Natural killer cell treated with Interleukin-12 subunit alpha and Interleukin-12 subunit beta and Interleukin-15 and Interleukin-18, amount 100 ng/mL, for 72 hours (primary cell): ENCODE measurements around the gene PRKG1. TPM values are rescaled to one million over a fixed set of nuclear protein-coding genes. Genes with fewer than 3 reads are reported as not detected.

Source experiments
- ATAC-seq, 2 donors: fragments of 150-1000 bp; cut with Tn5 transposase in 1 of 2; sonication (Bioruptor Pico), chemical (Tn5 transposase) in 1 of 2; 2 replicates each; pipeline ENCODE4 v1.10.0; 2021
- DNase-seq: peaks from one replicate; pipeline ENCODE4 v3.0.0; 2022; ENCODE audit warnings: low spot score
- H3K27ac Mint-ChIP-seq, 2 donors: 1 replicate in 1 of 2; 2 replicates in 1 of 2; pipeline ENCODE4 v1.8.0; 2022; ENCODE audit warnings: mixed read lengths in 2 of 2, mild to moderate bottlenecking in 1 of 2, moderate library complexity in 1 of 2
- H3K27me3 Mint-ChIP-seq, 2 donors: 1 replicate in 1 of 2; 2 replicates in 1 of 2; pipeline ENCODE4 v1.8.0; 2022; ENCODE audit warnings: mixed read lengths in 2 of 2
- H3K36me3 Mint-ChIP-seq: one replicate; pipeline ENCODE4 v1.8.0; 2022; ENCODE audit warnings: mixed read lengths
- H3K4me1 Mint-ChIP-seq, 2 donors: 1 replicate in 1 of 2; 2 replicates in 1 of 2; pipeline ENCODE4 v1.8.0; 2022; ENCODE audit warnings: low read depth in 2 of 2, mixed read lengths in 2 of 2, mild to moderate bottlenecking in 1 of 2
- H3K4me3 Mint-ChIP-seq: one replicate; pipeline ENCODE4 v1.8.0; 2022; ENCODE audit warnings: mixed read lengths
- H3K9me3 Mint-ChIP-seq: 2 replicates; pipeline ENCODE4 v1.8.0; 2022; ENCODE audit warnings: mixed read lengths
- total RNA-seq, 2 donors: library from RNA; stranded (reverse); gene quantifications; one replicate each; pipeline ENCODE4 v1.2.3, GENCODE V29; 2022

The PRKG1 gene
- total RNA-seq, 2 donors from 2014 or later = 0.10 TPM; not detected in 1

DNA sequence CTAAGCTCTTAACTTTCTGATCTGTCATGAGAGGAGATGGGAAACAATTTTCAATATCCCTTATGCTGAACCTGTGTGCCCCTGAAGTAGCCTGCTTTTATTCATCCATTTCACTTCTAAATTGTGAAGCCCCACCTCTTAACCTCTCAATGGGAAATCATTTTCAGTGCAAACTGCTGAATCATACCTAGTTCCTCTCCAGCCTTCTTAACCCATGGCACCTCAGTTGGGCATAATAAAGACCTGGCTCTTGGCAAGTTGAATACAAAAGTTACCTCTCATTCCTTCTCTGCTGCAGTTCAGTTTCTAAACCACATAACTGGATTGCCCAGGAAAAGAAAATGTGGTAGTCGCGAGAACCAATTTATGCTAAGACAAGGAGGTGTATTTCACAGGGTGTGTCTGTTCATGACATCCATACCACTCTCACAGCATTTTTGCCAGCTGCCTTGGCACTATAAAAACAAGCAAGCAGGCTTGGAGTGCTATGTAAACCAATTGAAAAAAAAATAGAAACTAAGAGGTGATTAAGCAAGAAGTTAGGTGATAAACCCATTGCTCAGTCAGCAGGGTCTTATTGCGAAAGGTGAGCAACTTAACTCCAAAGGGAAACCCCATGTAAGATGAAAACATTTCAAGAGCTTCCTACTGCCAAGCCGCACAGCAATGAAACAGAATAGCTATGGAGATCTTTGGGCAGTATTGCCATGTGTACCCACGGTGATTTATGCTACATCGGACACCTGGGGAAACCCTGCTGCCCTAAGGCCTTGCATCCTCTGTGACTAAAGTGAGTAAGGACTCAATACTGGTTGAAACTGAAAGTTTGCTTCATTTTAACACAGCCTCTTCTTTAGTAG is 1182.8 kb downstream of the PRKG1 start:
- no peaks in the 10 kb centered on the region for H3K36me3 Mint-ChIP-seq
- H3K27me3 Mint-ChIP-seq = no peaks in the 10 kb centered on the region
- no peak overlapping the region for H3K4me3 Mint-ChIP-seq
- H3K9me3 Mint-ChIP-seq = no peaks in the 10 kb centered on the region
- no peak for ATAC-seq
- no peak for DNase-seq
- no peak overlapping the region for H3K27ac Mint-ChIP-seq
- H3K4me1 Mint-ChIP-seq = no peaks in the 10 kb centered on the region

- Mint-ChIP-seq H3K27ac (no peak overlapping the region), H3K4me1 (no peaks in the 10 kb centered on the region), H3K27me3 (no peaks in the 10 kb centered on the region), H3K4me3 (no peak overlapping the region), H3K36me3 (no peaks in the 10 kb centered on the region), H3K9me3 (no peaks in the 10 kb centered on the region)
- ATAC-seq (no peak), DNase-seq (no peak)
These were observed 1183.4 kb downstream of the PRKG1 start for GRCh38 chr10:52257692-52258075.

GRCh38 chr10:52258799-52259425 is 1184.6 kb downstream of the PRKG1 start:
- no peaks in the 10 kb centered on the region for H3K27me3 Mint-ChIP-seq
- H3K27ac Mint-ChIP-seq = no peak overlapping the region
- ATAC-seq = no peak
- no peaks in the 10 kb centered on the region for H3K4me1 Mint-ChIP-seq
- H3K9me3 Mint-ChIP-seq = no peaks in the 10 kb centered on the region
- no peak for DNase-seq
- H3K36me3 Mint-ChIP-seq = no peaks in the 10 kb centered on the region
- no peak overlapping the region for H3K4me3 Mint-ChIP-seq

DNA sequence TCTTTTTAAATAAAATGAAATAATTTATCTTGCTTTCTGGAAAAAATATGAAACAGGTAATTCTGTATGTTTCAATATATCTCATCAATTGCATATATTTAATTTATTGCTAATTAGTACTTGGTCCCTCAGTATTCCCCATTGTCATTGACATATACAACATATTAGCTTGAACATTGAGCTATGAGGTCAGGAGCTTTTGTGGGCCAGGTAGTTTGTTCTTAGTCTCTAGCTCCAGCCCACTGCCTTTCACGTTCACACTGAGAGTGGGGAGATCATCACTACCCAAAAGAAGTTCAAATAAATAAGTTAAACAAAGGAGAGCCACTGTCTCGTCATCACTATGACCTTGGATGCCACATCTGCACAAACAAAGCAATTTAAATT is 1185.1 kb downstream of the PRKG1 start:
- H3K27ac Mint-ChIP-seq = no peak overlapping the region
- H3K27me3 Mint-ChIP-seq = no peaks in the 10 kb centered on the region
- no peaks in the 10 kb centered on the region for H3K36me3 Mint-ChIP-seq
- ATAC-seq (no peak), DNase-seq (no peak)
- no peak overlapping the region for H3K4me3 Mint-ChIP-seq
- no peaks in the 10 kb centered on the region for H3K9me3 Mint-ChIP-seq
- H3K4me1 Mint-ChIP-seq = no peaks in the 10 kb centered on the region

DNA sequence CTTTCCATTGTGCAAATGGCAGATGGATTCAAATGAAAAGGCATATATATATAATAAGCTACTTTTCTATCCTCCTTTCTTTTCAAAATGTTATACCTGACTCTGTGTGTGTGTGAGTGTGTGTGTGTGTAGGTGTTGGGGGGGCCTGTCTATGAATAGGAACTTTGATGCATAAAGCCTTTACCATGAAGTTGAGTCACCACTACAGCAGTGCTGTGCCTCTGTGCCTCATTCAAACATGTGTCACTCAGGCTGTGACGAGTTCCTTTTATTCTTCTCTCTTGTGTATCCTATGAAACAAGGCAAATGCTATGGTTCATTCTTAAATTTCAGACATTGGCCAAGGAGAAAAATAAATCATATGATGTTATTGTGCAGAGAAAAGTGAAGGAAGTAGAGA is 1187.1 kb downstream of the PRKG1 start:
- Mint-ChIP-seq H3K27me3 (no peaks in the 10 kb centered on the region), H3K9me3 (no peaks in the 10 kb centered on the region), H3K4me1 (no peaks in the 10 kb centered on the region), H3K27ac (no peak overlapping the region), H3K36me3 (no peaks in the 10 kb centered on the region), H3K4me3 (no peak overlapping the region)
- DNase-seq (no peak), ATAC-seq (no peak)

DNA sequence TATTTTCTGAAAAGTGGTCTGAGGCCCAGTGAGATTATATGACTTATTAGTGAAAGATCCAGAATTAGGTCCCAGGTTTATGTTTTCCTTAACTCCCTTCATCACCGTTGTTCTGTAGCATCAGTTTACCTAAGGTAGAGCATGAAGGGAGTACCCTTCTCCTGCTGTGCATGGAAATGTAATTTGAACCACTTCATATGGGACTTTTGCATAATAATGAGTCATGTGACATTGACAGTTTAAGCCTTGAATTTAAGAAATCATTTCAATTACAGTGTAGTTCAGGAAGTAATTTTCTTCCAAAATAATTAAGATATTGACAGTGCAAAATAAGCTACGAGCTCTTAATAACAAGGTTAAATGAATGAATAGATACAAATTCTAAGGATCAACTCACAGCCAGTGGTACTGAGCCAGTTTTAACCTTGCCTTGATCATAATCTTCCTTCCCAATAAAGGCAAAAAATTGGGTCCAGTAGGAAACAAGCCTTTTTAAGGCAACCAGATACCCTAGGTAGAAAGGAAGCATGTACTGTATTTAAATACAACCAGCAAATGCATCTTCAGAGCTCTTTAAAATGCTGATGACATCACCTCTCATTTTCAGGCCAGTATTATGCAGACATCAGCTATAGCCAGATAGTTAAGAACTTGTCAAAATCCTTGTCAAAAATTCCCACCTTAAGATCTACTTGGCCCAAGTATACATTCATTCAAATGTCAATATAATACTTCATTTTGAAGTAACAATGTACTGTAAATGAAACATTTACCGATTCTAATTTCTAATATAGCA is 1191.0 kb downstream of the PRKG1 start:
- no peak overlapping the region for H3K27ac Mint-ChIP-seq
- H3K9me3 Mint-ChIP-seq = no peaks in the 10 kb centered on the region
- H3K4me3 Mint-ChIP-seq = no peak overlapping the region
- no peaks in the 10 kb centered on the region for H3K27me3 Mint-ChIP-seq
- no peak for DNase-seq
- ATAC-seq = no peak
- H3K36me3 Mint-ChIP-seq = no peaks in the 10 kb centered on the region
- no peaks in the 10 kb centered on the region for H3K4me1 Mint-ChIP-seq

DNA sequence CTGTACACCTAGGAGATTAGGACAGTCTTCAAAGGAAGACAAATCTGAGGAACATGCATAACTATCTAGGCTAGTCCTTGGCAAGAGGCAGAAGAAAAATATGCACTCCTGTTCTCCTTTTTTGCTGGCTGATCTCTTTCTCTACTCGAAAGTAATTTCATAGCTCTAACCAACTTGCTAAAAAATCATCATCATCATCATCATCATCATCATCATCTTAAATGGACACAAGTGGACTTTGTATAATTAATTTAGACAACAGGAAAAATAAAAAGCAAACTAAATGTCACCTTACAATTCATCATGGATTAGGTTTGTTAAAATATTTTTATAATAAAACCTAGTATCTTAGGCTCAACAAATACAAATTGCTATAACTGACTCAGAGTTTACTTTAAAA is 1192.6 kb downstream of the PRKG1 start:
- H3K36me3 Mint-ChIP-seq = no peaks in the 10 kb centered on the region
- H3K4me3 Mint-ChIP-seq = no peak overlapping the region
- no peaks in the 10 kb centered on the region for H3K9me3 Mint-ChIP-seq
- H3K4me1 Mint-ChIP-seq = no peaks in the 10 kb centered on the region
- no peaks in the 10 kb centered on the region for H3K27me3 Mint-ChIP-seq
- ATAC-seq (no peak), DNase-seq (no peak)
- no peak overlapping the region for H3K27ac Mint-ChIP-seq

- Mint-ChIP-seq H3K27me3 (no peaks in the 10 kb centered on the region), H3K4me1 (no peaks in the 10 kb centered on the region), H3K27ac (no peak overlapping the region), H3K4me3 (no peak overlapping the region), H3K36me3 (no peaks in the 10 kb centered on the region), H3K9me3 (no peaks in the 10 kb centered on the region)
- DNase-seq = no peak
- ATAC-seq = no peak
These were observed 1194.5 kb downstream of the PRKG1 start for GRCh38 chr10:52268790-52269189.

GRCh38 chr10:52269233-52269632 is 1194.9 kb downstream of the PRKG1 start:
- Mint-ChIP-seq H3K4me3 (no peak overlapping the region), H3K9me3 (no peaks in the 10 kb centered on the region), H3K36me3 (no peaks in the 10 kb centered on the region), H3K27me3 (no peaks in the 10 kb centered on the region), H3K4me1 (no peaks in the 10 kb centered on the region), H3K27ac (no peak overlapping the region)
- ATAC-seq = no peak
- DNase-seq = no peak

DNA sequence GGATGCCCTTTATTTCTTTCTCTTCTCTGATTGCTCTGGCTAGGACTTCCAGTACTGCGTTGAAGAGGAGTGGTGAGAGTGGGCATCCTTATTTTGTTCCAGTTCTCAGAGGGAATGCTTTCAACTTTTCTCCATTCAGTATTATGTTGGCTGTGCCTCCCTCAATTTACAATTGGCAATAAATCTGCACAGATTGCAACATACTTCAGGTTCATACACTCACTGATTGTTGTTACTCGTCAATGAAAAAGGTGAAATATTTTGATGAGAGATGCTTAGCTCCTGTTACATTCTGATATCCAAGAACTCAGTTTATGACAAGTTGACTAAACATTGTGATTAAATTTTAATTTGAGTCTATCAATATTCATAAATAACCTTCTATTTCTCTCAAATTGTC is 1201.9 kb downstream of the PRKG1 start:
- ATAC-seq = no peak
- no peak overlapping the region for H3K4me3 Mint-ChIP-seq
- no peaks in the 10 kb centered on the region for H3K36me3 Mint-ChIP-seq
- H3K4me1 Mint-ChIP-seq = no peaks in the 10 kb centered on the region
- no peak for DNase-seq
- H3K27ac Mint-ChIP-seq = no peak overlapping the region
- H3K9me3 Mint-ChIP-seq = peaks cover 11% of the 10 kb centered on the region
- H3K27me3 Mint-ChIP-seq = no peaks in the 10 kb centered on the region

- ATAC-seq = no peak
- Mint-ChIP-seq H3K4me1 (no peaks in the 10 kb centered on the region), H3K4me3 (no peak overlapping the region), H3K9me3 (peaks cover 11% of the 10 kb centered on the region), H3K27me3 (no peaks in the 10 kb centered on the region), H3K27ac (no peak overlapping the region), H3K36me3 (no peaks in the 10 kb centered on the region)
- DNase-seq = no peak
These were observed 1202.7 kb downstream of the PRKG1 start for GRCh38 chr10:52276986-52277385.

- H3K36me3 Mint-ChIP-seq = no peaks in the 10 kb centered on the region
- ATAC-seq (no peak), DNase-seq (no peak)
- peaks cover 14% of the 10 kb centered on the region for H3K9me3 Mint-ChIP-seq
- no peaks in the 10 kb centered on the region for H3K27me3 Mint-ChIP-seq
- no peak overlapping the region for H3K27ac Mint-ChIP-seq
- H3K4me1 Mint-ChIP-seq = no peaks in the 10 kb centered on the region
- H3K4me3 Mint-ChIP-seq = no peak overlapping the region
These were observed 1205.3 kb downstream of the PRKG1 start for GRCh38 chr10:52279546-52279945.

DNA sequence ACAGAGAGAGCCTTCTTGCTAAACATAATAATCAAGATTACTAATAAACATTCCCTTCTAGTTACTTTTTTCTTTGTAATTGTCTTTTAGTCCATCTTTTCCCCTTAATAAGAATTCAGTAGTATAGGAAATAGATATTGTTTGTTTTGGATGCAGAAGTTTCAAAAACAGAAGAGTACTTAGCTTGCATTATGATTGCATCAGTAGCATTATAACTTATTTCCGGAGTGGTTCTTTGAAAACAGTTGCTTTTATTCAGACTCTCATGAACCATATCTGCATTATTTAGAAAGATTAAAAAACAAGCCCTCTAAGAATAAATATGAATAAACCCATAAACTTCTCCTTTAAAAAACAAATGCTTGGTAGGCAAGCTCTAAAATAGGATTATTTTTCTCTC is 1205.8 kb downstream of the PRKG1 start:
- Mint-ChIP-seq H3K27ac (no peak overlapping the region), H3K4me1 (no peaks in the 10 kb centered on the region), H3K27me3 (no peaks in the 10 kb centered on the region), H3K36me3 (no peaks in the 10 kb centered on the region), H3K9me3 (peaks cover 9% of the 10 kb centered on the region), H3K4me3 (no peak overlapping the region)
- no peak for DNase-seq
- ATAC-seq = no peak

GRCh38 chr10:52283174-52283573 is 1208.9 kb downstream of the PRKG1 start:
- no peaks in the 10 kb centered on the region for H3K27me3 Mint-ChIP-seq
- peaks cover 4% of the 10 kb centered on the region for H3K9me3 Mint-ChIP-seq
- no peaks in the 10 kb centered on the region for H3K4me1 Mint-ChIP-seq
- DNase-seq = no peak
- no peak overlapping the region for H3K27ac Mint-ChIP-seq
- no peaks in the 10 kb centered on the region for H3K36me3 Mint-ChIP-seq
- no peak for ATAC-seq
- no peak overlapping the region for H3K4me3 Mint-ChIP-seq
